Stimulated activated naive CD8-positive, alpha-beta T cell treated with anti-CD3 and anti-CD28 coated beads, Interleukin-15, Interleukin-2, amounts not matched to agents 100 U/mL and 50 U/mL, for 24 hours (primary cell): ENCODE data around the gene ZNF575.
"Not testable (repeated sequence)": the region's sequence is repeated elsewhere in the genome, so short reads cannot be mapped to it uniquely, and the experiment has no call there.

Experiments used
- ATAC-seq: fragments of 150-1000 bp; cut with Tn5 transposase; one replicate; pipeline ENCODE4 v1.10.0; 2021
- DNase-seq: peaks from one replicate; pipeline ENCODE4 v3.0.0; 2021

ZNF575 gene

DNA sequence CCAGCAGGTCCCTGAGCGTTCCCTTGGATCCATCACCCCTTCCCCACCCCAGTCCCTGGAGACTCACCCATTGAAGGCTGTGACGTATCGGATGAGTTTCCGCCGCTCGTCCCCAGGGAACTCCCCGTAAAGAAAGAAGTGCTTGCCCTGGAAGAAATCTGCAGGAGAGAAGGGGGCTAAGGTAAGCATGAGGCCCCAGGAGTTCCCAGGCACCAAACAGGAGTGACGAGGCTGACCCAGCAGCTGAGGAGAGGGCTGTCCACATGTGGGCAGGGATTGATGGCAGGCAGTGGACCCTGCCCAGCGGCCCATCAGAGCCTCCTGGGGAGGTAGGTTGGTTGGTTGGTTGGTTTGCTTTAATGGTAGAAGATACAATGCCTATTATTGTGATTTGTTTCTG lies 11.1 kb downstream of the ZNF575 start:
- DNase-seq (no peak), ATAC-seq (no peak)

DNA sequence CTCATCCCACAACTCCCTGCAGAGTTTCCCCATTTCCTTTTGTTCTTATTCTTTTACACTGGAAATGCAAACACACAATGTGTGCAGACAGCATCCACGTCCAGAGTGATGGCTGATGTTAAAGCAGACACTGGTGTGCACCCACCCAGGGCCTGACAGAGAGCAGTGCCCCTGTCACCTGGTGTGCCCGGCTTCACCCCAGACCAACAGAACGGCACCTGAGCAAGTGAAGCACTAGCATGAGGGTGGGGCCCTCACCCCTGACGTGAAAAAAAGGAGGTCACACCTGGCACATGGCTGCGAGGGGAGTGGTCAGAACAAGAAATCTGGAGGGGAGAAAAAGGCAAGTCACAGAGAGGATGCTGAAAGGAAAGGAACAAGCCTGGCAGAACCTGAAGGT lies 12.3 kb downstream of the ZNF575 start:
- no peak for ATAC-seq
- DNase-seq = no peak

DNA sequence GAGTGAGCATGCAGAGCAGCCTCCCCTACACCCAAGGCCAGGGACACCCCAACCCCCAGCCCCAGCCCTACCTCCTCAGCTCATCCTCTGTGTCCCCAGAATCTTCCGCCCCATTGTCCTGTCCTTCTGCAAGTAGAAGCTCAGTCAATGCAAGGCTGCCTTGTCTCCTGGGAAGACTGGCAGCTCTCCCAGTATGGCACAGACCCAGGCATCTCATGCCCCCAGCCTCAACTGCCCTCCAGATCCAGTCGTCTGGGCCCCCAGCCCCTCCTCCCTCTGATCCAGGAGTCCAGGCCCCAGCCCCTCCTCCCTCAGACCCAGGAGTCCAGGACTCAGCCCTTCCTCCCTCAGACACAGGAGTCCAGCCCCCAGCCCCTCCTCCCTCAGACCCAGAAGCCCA lies 13.0 kb downstream of the ZNF575 start:
- DNase-seq (no peak), ATAC-seq (no peak)

DNA sequence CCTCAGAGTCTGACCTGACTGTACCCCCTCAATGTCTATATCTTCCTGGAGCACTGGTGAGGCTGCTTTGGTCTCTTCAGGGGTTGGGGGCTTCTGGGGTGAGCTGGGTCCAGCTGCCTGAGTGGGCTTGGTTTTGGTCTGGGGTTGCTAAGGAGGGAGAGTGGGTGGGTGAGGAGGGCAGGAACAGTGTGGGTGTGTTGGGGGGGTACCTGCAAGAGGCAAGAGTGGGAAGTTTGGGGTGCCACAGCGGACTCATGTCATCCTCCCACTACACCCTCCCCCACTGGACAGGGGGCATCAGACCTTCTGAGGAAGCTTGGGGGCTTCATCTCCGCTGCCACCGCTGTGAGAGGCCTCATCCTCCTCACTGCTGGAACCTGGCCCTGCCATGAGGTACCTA lies 13.6 kb downstream of the ZNF575 start:
- DNase-seq = no peak
- no peak for ATAC-seq

DNA sequence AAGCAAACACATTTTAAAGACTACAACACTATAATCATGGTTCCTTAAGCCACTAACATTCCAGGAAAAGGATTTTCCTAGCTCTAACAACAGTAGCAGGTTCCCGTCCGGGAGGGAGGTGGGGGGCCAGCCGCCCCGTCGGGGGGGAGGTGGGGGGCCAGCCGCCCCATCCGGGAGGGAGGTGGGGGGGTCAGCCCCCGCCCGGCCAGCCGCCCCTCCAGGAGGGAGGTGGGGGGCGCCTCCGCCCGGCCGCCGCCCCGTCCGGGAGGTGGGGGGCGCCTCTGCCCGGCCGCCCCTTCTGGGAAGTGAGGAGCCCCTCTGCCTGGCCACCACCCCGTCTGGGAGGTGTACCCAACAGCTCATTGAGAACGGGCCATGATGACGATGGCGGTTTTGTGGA lies 14.9 kb downstream of the ZNF575 start:
- DNase-seq, ATAC-seq: not testable (repeated sequence)

DNA sequence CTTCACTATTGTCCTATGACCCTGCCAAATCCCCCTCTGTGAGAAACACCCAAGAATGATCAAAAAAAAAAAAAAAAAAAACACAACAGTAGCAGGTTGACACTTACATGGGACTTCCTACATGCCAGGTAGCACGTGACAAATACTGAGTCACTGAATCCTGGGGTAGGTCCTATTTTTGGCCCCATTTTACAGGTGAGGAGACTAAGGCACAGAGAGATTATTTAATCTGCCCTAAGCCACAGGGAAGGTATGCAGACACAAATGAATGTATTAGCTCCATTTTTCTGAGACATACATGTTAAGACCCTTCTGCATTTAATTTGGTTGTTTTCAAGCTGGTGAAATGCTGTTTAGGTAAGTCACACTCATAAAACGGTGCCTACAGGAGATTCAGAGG lies 15.7 kb downstream of the ZNF575 start:
- ATAC-seq (no peak), DNase-seq (no peak)

DNA sequence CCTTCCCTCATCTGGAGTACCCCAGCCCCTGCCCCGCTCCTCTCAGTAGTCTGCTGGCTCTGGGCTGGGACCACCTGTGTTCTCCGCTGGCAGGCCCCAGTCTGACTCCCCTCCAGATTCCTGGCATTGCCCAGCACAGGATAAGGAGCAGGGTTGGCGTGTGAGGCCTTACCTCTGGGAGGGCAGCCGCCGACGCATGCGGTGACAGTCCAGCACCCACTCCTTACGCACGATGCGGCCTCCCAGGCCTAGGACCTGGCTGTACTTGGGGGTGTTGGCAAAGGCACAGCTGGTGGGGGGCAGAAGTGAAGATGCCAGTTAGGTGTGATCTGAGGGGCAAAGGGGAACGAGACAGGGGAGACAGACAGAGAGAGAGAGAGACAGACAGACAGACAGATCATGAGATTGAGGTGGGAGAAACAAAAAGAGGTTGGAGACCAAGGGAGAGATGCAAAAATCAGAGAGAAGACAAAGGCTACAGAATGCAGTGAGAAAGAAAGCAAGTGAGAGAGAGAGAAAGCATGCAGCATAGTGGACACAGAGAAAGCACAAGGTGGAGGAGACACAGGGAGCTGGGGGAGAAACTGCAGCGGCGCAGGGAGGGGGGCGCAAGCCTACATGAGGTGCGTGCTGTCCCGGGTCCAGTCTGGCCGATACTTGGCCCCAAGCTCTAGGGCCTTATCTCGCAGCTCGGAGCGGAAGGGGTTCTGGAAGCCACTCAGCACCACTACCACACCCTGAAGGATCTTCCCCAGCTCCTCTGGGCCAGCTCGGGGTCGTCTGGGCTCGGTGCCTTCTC lies 18.6 kb downstream of the ZNF575 start:
- DNase-seq = no peak
- no peak for ATAC-seq

DNA sequence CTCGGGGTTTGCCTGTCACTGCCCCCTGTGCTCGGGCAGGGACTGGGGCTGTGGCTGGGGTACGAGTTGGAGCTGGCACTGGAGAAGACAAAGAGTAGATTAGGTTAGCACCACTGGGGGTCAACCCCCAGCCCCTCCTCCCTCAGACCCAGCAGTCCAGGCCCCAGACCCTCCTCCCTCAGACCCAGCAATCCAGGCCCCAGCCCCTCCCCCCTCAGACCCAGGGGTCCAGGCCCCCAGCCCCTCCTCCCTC lies 19.1 kb downstream of the ZNF575 start:
- ATAC-seq (no peak), DNase-seq (no peak)

DNA sequence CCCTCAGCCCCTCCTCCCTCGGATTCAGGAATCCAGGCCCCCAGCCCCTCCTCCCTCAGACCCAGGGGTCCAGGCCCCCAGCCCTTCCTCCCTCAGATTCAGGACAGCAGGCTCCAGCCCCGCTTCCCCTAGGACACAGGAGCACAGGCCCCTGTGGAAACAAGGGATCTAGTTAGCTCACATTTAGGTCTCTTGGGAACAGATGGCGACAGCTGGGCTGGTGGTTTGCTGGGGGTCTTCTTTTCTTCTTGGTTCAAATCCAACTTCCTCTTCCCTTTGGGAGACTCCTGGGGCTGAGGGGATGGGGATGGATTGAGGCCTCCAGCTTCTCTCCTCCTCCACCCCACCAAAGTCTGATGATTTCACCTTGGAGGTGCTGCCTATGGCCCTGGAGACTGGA lies 19.6 kb downstream of the ZNF575 start:
- ATAC-seq = no peak
- no peak for DNase-seq

DNA sequence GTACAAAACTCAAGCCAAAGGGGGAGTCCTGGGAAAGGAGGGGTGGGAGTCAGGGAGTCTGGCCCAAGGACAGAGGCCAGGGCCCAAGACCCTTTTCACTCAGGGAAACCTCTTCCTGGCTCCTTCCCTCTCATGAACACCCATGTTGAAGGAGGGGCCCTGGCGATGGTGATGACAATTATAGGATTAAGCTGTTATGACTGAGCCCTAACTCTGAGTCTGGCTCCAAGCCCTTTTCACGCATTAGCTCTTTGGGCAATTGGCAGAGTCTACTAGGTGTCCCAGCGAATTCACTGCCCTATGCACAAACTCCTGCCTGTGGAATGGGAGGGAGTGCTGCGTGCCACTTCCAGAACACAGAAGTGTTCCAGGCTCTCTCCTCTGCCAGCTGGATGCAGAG lies 20.7 kb downstream of the ZNF575 start:
- DNase-seq (no peak), ATAC-seq (no peak)

DNA sequence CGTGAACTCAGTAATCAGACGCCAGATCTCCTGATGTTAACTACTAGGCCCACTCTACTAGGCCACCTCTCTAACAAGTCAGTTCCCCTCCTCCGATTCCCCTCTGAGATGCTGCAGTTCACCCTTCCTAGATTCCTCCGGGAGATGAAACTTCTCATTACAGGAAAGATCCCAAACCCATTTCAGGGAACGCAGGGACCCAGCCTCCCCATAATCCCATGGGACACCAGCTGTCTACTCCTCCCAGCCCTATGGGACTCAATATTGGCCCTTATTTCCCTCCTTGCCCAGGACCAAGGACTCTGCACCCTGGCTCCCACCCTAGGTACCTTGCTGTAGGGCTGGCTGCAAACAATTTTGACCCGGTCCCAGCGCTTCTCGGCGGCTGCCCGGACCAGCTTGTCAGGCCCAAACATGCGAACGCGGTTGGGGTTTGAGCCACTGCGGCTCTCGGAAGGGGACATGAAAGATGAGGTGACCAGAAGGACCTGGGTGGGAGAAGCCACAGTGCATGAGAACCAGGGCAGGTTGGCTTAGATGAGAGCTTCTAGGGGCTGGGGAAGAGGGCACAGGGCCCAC lies 21.4 kb downstream of the ZNF575 start:
- ATAC-seq = no peak
- no peak for DNase-seq

DNA sequence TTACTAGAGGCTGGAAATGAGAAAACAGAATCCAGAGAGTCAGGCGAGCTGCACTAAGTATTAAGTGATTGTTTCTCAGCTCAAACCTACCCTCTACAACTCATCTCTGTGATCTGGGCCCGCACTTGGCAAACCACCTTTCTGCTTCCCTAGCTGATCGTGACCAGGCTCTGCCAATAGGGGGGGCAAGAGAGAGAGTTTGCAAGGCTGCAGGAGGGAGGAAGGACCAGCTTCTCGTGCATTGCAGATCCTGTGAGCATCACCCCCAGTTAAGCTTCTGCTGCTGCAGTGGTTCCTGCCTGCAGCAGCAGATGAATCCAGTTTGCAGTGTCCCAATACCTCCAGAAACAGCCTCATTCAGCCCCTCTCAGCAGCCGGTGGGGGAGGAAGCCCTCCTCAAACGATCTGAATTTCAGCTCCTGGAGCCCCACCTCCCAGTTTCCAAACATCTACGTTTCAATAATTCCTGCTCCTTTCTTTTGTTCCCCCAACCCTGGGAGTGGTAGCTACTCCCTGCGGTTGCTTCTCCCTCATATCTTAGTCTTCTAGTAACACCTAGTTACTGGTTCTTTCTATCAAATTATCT lies 22.3 kb downstream of the ZNF575 start:
- DNase-seq = peak; percentile 85
- peak; percentile 83 for ATAC-seq

DNA sequence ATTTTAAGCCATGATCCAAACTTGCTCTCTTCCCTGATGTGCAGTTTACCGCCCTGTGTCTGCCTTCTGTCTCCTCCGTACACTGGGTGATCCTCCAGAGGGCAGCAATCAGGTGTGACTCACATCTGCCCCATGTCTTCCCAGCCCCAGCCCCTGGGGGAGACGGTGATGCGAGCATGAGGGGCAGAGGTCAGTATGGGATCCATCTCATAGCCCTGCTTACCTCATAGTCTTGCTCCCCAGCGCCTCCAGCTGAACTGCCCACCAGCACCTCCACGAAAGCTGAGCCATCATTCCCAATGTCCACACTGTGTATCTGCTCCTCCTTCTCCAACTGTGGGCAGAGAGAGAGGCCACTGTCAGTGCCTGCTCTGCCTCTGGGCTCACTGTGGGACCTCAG lies 27.7 kb downstream of the ZNF575 start:
- ATAC-seq (no peak), DNase-seq (peak; percentile 33)

DNA sequence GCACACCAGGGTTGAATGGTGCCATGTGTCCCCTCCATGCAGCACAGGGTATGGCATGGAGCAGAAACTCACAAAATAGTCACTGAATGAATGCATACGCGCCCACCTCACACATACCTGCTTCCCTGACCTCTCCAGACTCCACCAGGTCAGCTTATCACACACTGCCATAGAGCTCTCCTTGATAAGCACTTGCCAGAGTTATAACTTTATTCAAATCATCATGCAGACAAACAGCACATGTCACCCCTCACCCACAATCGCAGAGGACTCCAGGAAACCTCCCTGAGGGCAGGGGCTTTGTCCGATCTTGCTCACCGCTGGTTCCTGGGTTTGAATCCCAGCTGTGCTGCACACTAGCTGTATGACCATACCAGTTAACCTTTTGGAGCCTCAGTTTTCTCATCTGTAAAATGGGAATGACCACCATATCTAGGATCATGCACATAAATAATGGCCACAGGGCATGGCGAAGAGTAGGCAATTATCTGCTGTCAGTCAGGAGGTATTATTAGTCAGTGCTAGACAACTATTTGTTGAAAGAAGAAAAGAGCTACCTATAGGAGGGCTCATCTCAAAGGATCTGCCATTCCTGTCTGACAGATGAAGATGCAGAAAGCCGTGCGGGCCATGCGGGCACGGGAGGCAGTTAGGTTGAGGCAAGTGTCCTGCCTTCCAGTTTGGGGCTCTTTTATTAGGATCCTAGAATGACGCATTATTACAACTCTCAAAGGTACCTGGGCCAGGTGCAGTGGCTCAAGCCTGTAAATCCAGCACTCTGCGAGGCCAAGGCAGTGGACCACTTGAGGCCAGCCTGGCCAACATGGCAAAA lies 28.4 kb downstream of the ZNF575 start:
- no peak for DNase-seq
- ATAC-seq = no peak

DNA sequence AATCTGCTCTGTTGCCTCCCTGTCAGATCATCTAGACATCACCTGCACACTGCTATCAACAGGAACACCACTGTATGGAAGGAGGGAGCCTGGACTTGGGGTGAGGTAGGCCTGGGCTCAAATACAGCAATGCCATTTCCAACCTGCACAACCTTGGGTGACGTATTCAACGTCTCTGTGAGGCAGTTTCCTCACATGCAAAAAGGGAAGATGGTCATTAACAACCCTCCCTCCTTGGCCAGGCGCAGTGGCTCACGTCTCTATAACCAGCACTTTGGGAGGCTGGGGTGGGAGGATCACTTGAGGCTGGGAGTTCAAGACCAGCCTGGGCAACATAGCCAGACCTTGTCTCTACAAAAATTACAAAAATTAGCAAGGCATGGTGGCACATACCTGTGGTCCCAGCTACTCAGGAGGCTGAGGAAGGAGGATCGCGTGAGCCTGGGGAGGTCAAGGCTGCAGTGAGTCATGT lies 29.3 kb downstream of the ZNF575 start:
- DNase-seq (no peak), ATAC-seq (no peak)

DNA sequence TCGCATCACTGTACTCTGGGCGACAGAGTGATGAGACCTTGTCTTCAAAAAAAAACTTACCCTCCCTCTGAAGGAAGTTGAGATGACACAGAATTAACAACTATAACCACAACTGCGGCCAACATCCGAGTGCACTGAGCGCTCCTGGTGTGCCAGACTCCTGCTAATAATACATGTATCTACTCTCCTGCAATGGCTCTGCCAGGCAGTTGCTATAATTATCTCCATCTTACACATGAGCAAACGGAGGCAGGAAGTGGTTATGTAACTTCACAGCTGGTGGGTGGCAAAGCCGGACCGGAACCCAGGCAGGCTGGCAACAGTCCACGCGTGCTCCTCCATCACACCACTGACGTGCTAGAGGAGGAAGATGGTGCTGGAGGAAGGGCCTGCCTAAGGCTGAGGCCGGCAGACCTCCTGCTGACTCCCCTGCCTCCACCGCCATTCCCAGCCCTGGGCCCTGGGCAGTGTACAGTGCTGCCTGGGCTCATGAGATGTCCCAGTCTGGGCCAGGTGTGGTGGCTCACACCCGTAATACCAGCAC lies 29.8 kb downstream of the ZNF575 start:
- DNase-seq (peak; percentile 67), ATAC-seq (peak; percentile 89)

DNA sequence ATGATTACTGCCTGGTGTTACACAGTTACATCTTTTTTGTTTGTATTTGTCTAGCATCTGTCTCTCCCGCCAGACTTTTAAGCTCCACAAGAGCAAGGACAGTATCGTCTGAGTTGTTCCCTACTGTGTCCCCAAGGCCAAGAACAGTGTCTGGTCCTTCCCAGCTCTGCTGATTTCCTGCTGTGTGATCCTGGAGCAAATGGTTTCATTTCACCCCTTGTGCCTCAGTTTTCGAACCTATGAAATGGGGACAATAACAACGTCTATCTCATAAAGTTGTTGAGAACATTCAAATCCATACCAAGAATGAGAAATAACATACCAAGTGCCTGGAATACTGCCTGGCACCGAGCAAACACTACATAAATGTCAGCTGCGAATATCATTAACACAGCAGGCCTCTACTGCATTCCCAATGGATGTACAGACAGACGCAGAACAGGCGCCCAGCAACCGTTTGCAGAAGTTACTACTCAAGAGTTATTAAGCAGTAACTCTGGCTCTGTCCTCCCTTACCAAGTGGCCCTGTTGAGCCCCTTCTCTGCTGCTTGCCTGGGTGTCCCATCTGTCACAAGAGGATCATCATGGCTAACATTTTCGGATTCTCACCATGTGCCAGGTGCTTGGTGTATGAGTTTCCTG lies 30.9 kb downstream of the ZNF575 start:
- ATAC-seq (no peak), DNase-seq (no peak)

DNA sequence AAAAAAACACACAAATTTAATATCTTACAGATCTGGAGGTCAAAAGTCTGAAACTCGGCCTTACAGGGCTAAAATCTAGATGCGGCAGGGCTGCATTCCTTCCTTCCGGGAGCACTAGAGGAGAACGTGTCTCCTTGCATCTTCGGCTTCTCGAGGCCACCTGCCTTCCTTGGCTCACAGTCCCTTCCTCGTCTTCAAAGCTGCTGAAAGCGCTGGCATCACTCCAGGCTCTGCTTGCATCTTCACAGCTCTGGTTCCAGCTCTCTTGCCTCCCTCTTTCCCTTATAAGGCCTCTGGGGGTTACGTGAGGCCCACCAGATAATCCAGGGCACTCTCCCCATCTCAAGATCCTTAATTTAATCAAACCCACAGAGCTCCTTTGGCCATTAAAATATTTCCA lies 31.8 kb downstream of the ZNF575 start:
- no peak for ATAC-seq
- DNase-seq = no peak

DNA sequence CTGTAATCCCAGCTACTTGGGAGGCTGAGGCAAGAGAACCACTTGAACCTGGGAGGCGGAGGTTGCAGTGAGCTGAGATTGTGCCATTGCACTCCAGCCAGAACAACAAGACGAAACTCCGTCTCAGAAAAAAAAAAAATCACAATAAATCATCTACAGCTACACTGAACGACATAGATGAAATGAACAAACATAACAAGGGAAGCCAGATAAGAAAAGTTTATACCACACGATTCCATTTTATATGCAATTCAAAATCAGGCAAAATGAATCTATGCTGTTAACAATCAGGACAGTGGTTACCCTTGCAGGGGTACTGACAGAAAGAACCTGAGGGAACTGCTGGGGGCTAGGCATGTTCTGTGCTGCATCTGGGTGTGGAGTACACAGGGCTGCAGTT lies 36.7 kb downstream of the ZNF575 start:
- DNase-seq (no peak), ATAC-seq (no peak)

DNA sequence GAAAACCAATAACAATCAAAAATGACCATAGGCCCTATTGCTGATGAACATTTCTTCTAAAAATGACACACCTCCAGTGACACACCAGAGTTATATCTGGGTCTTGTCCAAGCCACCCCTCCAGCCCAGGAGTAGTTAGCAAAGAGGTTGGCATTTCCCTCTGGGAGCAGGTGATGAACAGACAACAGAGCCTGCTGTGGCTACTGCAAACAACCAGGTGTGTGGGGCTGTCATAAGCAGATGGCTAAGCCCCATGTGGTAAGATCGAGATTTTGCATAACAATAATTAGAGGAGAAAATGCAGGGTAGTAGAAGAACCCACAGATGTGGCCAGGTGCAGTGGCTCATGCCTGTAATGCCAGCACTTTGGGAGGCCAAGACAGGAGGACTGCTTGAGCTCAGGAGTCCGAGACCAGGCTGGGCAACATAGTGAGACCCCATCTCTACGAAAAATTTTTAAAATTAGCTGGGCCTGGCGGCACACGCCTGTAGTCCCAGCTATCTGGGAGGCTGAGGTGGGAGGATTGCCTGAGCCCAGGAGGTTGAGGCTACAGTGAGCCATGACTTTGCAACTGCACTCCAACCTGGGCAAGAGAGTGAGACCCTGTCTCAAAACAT lies 37.3 kb downstream of the ZNF575 start:
- DNase-seq (no peak), ATAC-seq (no peak)

DNA sequence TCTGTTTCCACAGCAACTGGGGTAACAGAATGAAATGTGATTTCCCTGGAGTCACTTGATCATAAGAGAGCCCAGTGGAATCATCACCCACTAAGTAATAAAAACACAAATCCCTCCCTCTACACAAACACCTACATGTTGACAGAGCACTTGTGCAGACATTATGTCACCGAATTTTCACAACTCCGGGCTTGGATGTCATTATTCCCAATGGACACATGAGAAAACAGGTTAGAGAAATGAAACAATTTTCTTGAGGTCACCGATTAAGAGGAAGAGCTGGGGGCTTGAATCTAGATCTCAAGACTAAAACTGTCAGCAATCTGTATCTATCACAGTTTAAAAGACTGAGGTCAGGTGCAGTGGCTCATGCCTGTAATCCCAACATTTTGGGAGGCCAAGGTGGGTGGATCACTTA lies 39.2 kb downstream of the ZNF575 start:
- DNase-seq (no peak), ATAC-seq (no peak)
